Fibroblast of mammary gland (primary cell): Measurements from ENCODE around the gene ADPGK.
A peak's percentile ranks its signal among the peaks of the same experiment; 100 is the strongest.
"Not testable (repeated sequence)": the region's sequence is repeated elsewhere in the genome, so short reads cannot be mapped to it uniquely, and the experiment has no call there.

Experiments used
- DNase-seq: peaks from one replicate; pipeline ENCODE4 v3.0.0-alpha.2; 2010; ENCODE audit warnings: low read depth
- H3K4me3 ChIP-seq: 2 replicates; pipeline ENCODE4 v1.5.1; 2011; ENCODE audit warnings: low read depth, mild to moderate bottlenecking, low read length, moderate library complexity; ENCODE audit not compliant: control insufficient read depth
- TF ChIP-seq, protein P1 (sequence below): conservative IDR thresholded peaks from 2 replicates; pipeline ENCODE4 v1.5.1; 2011; ENCODE audit warnings: low read depth, low read length, inconsistent platforms; ENCODE audit not compliant: control insufficient read depth, insufficient read depth

Gene ADPGK

GRCh38 chr15:72728821-72729220 lies 54.7 kb downstream of the ADPGK start:
- TF ChIP-seq, protein P1, sequence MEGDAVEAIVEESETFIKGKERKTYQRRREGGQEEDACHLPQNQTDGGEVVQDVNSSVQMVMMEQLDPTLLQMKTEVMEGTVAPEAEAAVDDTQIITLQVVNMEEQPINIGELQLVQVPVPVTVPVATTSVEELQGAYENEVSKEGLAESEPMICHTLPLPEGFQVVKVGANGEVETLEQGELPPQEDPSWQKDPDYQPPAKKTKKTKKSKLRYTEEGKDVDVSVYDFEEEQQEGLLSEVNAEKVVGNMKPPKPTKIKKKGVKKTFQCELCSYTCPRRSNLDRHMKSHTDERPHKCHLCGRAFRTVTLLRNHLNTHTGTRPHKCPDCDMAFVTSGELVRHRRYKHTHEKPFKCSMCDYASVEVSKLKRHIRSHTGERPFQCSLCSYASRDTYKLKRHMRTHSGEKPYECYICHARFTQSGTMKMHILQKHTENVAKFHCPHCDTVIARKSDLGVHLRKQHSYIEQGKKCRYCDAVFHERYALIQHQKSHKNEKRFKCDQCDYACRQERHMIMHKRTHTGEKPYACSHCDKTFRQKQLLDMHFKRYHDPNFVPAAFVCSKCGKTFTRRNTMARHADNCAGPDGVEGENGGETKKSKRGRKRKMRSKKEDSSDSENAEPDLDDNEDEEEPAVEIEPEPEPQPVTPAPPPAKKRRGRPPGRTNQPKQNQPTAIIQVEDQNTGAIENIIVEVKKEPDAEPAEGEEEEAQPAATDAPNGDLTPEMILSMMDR, result no peak
- no peak overlapping the region for H3K4me3 ChIP-seq
- no peak for DNase-seq

GRCh38 chr15:72728249-72728648 lies 55.3 kb downstream of the ADPGK start:
- H3K4me3 ChIP-seq, result not testable (repeated sequence)
- DNase-seq, result peak; percentile 34

DNA sequence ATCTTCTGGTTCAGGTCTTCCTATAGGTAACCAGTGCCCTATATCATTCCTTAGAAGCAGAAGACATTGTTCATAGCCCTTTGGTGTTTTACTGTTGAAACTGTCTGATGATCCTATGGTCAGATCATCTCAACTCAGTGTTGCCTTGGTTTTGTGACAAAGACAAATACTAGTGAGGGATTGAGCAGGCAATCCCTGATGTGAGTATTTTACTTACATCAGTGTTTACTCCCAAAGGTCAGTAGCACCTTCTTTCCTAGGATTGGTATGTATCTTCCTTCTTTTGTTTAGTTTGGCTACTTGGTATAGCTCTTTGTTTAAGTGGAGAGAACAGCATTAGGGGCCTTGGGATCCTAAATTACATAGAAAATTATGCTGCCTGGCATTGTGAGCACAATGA lies 56.4 kb downstream of the ADPGK start:
- H3K4me3 ChIP-seq, result no peak overlapping the region
- TF ChIP-seq, protein P1, result no peak
- no peak for DNase-seq

DNA sequence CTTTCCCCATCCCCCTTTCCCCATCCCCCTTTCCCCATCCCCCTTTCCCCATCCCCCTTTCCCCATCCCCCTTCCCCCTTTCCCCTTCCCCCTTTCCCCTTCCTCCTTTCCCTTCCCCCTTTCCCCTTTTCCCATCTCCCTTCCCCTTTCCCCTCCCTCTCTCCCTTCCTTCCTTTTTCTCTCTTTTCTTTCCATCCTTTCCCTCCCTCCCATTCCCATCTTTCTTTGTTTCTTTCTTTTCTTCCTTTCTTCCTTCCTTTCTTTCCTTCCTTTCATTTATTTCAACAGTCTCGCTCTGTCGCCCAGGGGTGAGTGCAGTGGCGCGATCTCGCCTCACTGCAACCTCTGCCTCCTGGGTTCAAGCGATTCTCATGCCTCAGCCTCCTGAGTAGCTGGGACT lies 57.7 kb downstream of the ADPGK start:
- not testable (repeated sequence) for H3K4me3 ChIP-seq

DNA sequence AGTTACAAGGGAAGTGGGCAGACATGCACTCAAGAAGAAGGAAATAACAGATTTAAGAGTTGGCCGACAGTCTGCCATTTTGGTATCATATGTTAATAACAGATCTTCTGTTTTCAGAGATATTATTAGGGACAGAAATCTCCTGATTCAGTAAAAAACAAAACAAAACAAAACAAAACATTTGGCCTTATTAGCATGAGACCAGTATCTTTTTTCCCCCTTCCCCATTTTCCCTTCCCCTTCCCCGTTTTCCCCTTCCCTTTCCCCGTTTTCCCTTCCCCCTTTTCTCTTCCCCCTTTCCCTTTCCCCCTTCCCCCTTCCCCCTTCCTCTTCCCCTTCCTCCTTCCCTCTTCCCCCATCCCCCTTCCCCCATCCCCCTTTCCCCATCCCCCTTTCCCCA lies 58.1 kb downstream of the ADPGK start:
- H3K4me3 ChIP-seq, result no peak overlapping the region
- DNase-seq, result no peak
- TF ChIP-seq, protein P1, result no peak

More for the DNA sequence above, 57.7 kb downstream of the ADPGK start:
- not testable (repeated sequence) for DNase-seq

- TF ChIP-seq, protein P1, result no peak
- no peak overlapping the region for H3K4me3 ChIP-seq
- DNase-seq, result peak; percentile 29
Measured at GRCh38 chr15:72724028-72724427, 59.5 kb downstream of the ADPGK start.

- no peak overlapping the region for H3K4me3 ChIP-seq
- TF ChIP-seq, protein P1, result peak; percentile 84
- peak; percentile 82 for DNase-seq
Measured at GRCh38 chr15:72722071-72722696, 61.4 kb downstream of the ADPGK start.

- H3K4me3 ChIP-seq, DNase-seq: not testable (repeated sequence)
Measured at GRCh38 chr15:72708551-72709303, 74.8 kb downstream of the ADPGK start.
